ENCODE results near the gene C1QTNF6.

The C1QTNF6 gene

GRCh38 chr22:37139762-37140161 lies 48.3 kb downstream of the C1QTNF6 start:
- DNase-seq, result no peak

DNA sequence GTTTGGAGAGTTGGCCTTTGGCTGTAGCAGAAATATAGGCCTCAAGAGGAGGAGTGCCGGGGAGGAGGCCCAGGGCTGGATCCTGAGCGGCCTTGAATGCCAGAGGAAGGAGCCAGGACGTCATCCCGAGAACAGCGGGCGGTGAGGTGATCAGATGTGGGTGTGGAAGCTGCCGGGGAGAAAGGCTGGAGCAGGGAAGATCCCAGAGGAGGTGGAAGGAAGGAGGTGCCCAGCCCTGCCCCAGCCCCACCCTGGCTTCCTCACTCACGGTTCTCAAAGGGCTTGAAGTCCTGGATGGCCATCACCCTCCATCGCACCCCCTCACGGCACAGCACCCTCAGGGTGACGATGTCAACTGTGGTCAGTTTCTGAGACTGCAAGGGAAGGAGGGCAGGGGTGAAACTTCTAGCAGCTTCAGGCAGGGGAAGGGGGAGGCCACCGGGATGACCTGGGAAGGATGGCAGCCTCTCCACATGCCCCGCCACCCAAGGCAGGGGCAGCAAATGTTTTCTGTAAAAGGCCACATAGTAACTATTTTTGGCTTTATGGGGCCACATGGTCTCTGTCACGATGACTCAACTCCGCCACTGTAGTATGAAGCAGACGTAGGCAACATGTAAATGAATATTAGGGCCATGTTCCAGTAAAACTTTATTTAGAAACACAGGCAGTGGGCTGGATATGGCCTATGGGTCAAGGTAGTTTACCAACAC lies 49.0 kb downstream of the C1QTNF6 start:
- no peak for DNase-seq

DNA sequence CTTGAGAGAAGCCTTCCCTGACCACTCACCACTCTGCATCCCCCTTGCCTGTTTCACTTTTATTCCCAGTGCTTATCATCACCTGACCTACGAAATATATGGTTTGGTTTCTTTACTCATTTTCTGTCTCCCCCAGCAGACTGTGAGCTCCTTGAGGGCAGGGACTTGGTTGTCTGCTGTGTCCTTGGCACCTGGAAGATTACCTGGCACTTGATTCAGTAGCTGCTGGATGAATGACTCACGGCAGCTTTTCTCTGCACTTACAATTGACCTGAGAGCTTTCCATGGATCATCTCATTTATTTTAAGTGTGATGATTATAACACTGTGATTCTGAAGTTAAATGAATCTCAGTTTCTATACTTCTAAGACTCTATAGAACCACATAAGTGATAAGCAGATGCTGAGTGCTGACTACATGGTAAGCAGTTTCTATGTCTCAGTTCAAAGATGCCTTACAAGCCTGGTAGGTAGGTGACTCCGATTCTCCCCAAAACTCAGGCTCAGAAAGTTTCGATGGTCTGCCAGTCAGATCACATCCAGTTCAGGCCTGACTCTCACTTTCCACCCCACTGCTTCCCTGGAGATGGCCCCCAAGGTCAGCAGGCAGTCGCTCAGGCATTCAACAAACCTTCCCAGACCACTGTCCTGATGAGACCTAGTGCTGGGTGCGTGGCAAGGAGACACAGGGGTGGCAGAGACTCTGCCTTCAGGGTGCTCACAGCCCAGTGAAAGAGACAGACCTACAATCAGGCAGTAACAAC lies 50.0 kb downstream of the C1QTNF6 start:
- DNase-seq, result no peak

- DNase-seq, result no peak
These were observed 50.9 kb downstream of the C1QTNF6 start for GRCh38 chr22:37137131-37137530.

DNA sequence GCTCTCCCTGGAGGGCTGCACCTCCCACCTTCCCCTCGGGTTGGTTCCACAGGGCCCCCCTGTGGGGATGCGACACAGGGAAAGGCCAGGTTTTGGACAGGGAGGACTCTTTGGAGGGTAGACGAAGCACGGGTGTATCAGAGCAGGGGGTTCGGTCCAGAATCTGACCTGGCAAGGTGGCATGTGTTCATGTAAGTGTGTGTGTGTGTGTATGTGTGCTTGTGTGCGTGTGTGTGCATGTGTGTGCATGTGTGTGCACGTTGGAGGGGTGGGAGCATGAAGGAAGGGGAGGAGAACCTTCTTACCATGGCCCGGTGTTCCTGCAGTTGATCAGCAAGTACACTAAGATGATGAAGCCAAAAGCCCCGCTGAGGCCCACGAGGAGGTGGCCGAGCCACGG lies 53.0 kb downstream of the C1QTNF6 start:
- no peak for DNase-seq

GRCh38 chr22:37133304-37134018 lies 54.6 kb downstream of the C1QTNF6 start:
- no peak for DNase-seq

DNA sequence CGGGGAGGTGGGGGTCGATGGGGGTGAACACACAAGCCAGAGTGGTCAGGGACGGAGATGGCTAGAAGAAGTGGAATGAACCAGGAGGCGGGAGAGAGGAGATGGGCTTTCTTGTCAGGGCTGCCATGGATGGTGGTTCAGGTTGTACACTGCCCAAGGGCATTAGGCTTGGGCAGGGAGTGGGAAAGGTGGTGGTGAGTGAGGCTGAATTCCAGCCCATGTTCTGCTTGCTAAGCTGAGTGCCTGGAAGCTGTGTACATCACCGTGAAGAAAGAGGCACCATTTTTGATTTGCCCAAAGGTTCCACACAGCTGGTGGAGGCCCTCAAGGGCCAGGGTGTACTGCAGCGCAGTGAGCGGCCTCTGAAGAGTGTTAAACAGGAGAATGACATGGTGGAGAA lies 55.3 kb downstream of the C1QTNF6 start:
- no peak for DNase-seq
